Epidermal melanocyte (primary cell): ENCODE measurements around the gene EFNA5.

Experiments
- DNase-seq: peaks from one replicate; pipeline ENCODE4 v3.0.0; 2011; ENCODE audit warnings: low spot score; ENCODE audit not compliant: insufficient read length

Gene EFNA5

GRCh38 chr5:107670932-107671741, at the start of gene EFNA5:
Gene EFNA5 (minus strand): TSS chr5:107670937.
- DNase-seq = no peak

GRCh38 chr5:107719034-107719606, 48.4 kb upstream of the EFNA5 start:
- no peak for DNase-seq

GRCh38 chr5:107717816-107718215, 47.1 kb upstream of the EFNA5 start:
- no peak for DNase-seq

GRCh38 chr5:107713228-107713627, 42.5 kb upstream of the EFNA5 start:
- no peak for DNase-seq

- DNase-seq = no peak
Measured at GRCh38 chr5:107712359-107712870, 41.7 kb upstream of the EFNA5 start.

GRCh38 chr5:107705402-107706014, 34.8 kb upstream of the EFNA5 start:
- no peak for DNase-seq

- DNase-seq = no peak
Measured at GRCh38 chr5:107704681-107705401, 34.1 kb upstream of the EFNA5 start.

GRCh38 chr5:107700481-107700880, 29.7 kb upstream of the EFNA5 start:
- no peak for DNase-seq

- no peak for DNase-seq
Measured at GRCh38 chr5:107699425-107699824, 28.7 kb upstream of the EFNA5 start.

GRCh38 chr5:107698286-107698685, 27.5 kb upstream of the EFNA5 start:
- no peak for DNase-seq

GRCh38 chr5:107696498-107696897, 25.8 kb upstream of the EFNA5 start:
- DNase-seq = no peak

GRCh38 chr5:107696080-107696479, 25.3 kb upstream of the EFNA5 start:
- no peak for DNase-seq

GRCh38 chr5:107687937-107688336, 17.2 kb upstream of the EFNA5 start:
- no peak for DNase-seq

GRCh38 chr5:107687404-107687803, 16.7 kb upstream of the EFNA5 start:
- no peak for DNase-seq

GRCh38 chr5:107682533-107682932, 11.8 kb upstream of the EFNA5 start:
- no peak for DNase-seq

GRCh38 chr5:107680799-107681198, 10.1 kb upstream of the EFNA5 start:
- no peak for DNase-seq

GRCh38 chr5:107680099-107680498, 9.4 kb upstream of the EFNA5 start:
- no peak for DNase-seq

- no peak for DNase-seq
Measured at GRCh38 chr5:107676702-107677101, 6.0 kb upstream of the EFNA5 start.

- DNase-seq = no peak
Measured at GRCh38 chr5:107675201-107675600, 4.5 kb upstream of the EFNA5 start.

GRCh38 chr5:107674655-107675054, 3.9 kb upstream of the EFNA5 start:
- DNase-seq = no peak

- peak; percentile 87 for DNase-seq
Measured at GRCh38 chr5:107673368-107674136, 2.8 kb upstream of the EFNA5 start.
